Measurements from ENCODE around the gene HOXC5. TPM values are rescaled to one million over a fixed set of nuclear protein-coding genes. Genes with fewer than 3 reads are reported as not detected.

HOXC5 gene
- total RNA-seq, 2 experiments from 2014 or later = not detected

- no peak overlapping the region for H3K27ac ChIP-seq (ENCODE audit: low read depth, low read length, poor library complexity, severe bottlenecking)
- intact Hi-C loops (cut with micrococcal nuclease; ENCODE audit: unreplicated experiment) = no loop called here
- no peak overlapping the region for H3K4me2 ChIP-seq (ENCODE audit: low read length)
- H4K20me1 ChIP-seq (ENCODE audit: insufficient read depth, low read length) = no peaks in the 10 kb centered on the region; the same call in 1 of the 2 replicates
- no TSS peak for BruUV-seq (replicated peaks)
- no peak overlapping the region for H2AFZ ChIP-seq (ENCODE audit: low read length)
- no peaks in the 10 kb centered on the region for H3K79me2 ChIP-seq (ENCODE audit: insufficient read depth, low read depth, low read length)
- no peak for DNase-seq (ENCODE audit: low spot score)
- ChIA-PET CTCF (ENCODE audit: unreplicated experiment) (no interaction called here), POLR2A (no interaction called here)
- no peaks in the 10 kb centered on the region for H3K36me3 ChIP-seq (ENCODE audit: insufficient read depth, low read length)
- TF ChIP-seq CTCF (conservative IDR thresholded peaks at IDR 0.05; ENCODE audit: low read length) (no peak), EZH2phosphoT487 (IDR thresholded peaks at IDR 0.05; ENCODE audit: borderline replicate concordance, low read depth, low read length) (peak; percentile 24; the same call in 1 of the 2 replicates)
- no peak overlapping the region for H3K4me3 ChIP-seq (ENCODE audit: low read depth, low read length, poor library complexity, severe bottlenecking)
- H3K4me1 ChIP-seq (ENCODE audit: insufficient read depth, low read length, poor library complexity, severe bottlenecking) = peaks cover 5% of the 10 kb centered on the region
- no peaks in the 10 kb centered on the region for H3K9me3 ChIP-seq (ENCODE audit: low read length)
- no peaks in the 10 kb centered on the region for H3K9me2 ChIP-seq (ENCODE audit: insufficient read depth, low read length)
Measured at GRCh38 chr12:53998110-53998899, 34.5 kb upstream of the HOXC5 start.

DNA sequence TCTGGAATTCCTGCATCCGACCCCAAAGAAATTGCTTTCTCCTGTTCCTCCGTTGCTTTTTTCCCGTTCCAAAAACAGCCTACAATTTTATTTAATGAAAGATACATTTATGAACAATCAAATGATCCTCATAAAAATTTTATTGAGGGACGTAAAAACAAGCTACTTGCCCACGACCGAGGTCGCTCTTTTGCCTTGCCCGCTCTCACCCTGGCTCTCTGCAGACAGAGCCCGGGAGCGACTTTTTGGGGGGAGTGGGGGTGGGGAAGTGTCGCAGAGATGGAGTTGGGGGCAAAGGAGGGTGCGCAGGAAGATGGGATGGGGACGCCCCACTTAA lies 34.0 kb upstream of the HOXC5 start:
- H3K9me2 ChIP-seq (ENCODE audit: insufficient read depth, low read length) = no peaks in the 10 kb centered on the region
- no peak overlapping the region for H3K4me3 ChIP-seq (ENCODE audit: low read depth, low read length, poor library complexity, severe bottlenecking)
- no peak overlapping the region for H3K4me2 ChIP-seq (ENCODE audit: low read length)
- CTCF ChIA-PET (ENCODE audit: unreplicated experiment) = no interaction called here
- no TSS peak for BruUV-seq (replicated peaks)
- TF ChIP-seq CTCF (conservative IDR thresholded peaks at IDR 0.05; ENCODE audit: low read length) (no peak), EZH2phosphoT487 (IDR thresholded peaks at IDR 0.05; ENCODE audit: borderline replicate concordance, low read depth, low read length) (no peak)
- no peak for DNase-seq (ENCODE audit: low spot score)
- POLR2A ChIA-PET = no interaction called here
- no peaks in the 10 kb centered on the region for H3K36me3 ChIP-seq (ENCODE audit: insufficient read depth, low read length)
- H3K9me3 ChIP-seq (ENCODE audit: low read length) = no peaks in the 10 kb centered on the region
- H2AFZ ChIP-seq (ENCODE audit: low read length) = no peak overlapping the region
- no peaks in the 10 kb centered on the region; the same call in 1 of the 2 replicates for H4K20me1 ChIP-seq (ENCODE audit: insufficient read depth, low read length)
- no peaks in the 10 kb centered on the region for H3K79me2 ChIP-seq (ENCODE audit: insufficient read depth, low read depth, low read length)
- intact Hi-C loops (cut with micrococcal nuclease; ENCODE audit: unreplicated experiment) = no loop called here
- no peak overlapping the region for H3K27ac ChIP-seq (ENCODE audit: low read depth, low read length, poor library complexity, severe bottlenecking)
- peaks cover 5% of the 10 kb centered on the region for H3K4me1 ChIP-seq (ENCODE audit: insufficient read depth, low read length, poor library complexity, severe bottlenecking)

DNA sequence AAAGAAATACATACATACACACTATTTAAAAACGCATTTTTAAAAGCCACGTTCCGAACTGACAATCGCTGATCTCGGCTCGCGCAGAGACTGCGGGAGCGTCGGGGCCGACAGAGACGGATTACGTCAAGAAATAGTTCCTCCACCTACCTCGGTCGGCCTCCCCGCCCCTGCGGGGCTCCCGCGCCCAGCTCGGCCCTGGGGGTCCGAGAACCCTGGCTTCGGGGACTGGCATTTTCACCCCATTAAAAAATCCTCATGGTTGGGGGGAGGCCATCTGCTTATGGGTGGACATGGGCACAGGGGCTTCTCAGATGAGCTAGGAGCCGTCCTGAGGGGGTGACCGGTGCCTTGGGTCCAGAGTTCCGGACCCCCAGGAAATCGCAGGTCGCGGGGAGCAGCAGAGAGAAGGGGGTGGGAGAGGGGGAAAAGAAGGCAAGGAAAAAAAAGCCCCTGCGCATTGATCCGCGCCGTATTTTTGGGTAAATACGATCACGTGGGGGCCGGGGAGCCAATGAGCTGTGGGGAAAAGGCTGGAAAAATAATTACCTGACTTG lies 33.2 kb upstream of the HOXC5 start:
- H3K4me1 ChIP-seq (ENCODE audit: insufficient read depth, low read length, poor library complexity, severe bottlenecking) = peaks cover 9% of the 10 kb centered on the region
- intact Hi-C loops (cut with micrococcal nuclease; ENCODE audit: unreplicated experiment) = no loop called here
- H3K36me3 ChIP-seq (ENCODE audit: insufficient read depth, low read length) = no peaks in the 10 kb centered on the region
- H3K4me3 ChIP-seq (ENCODE audit: low read depth, low read length, poor library complexity, severe bottlenecking) = no peak overlapping the region
- no peak for DNase-seq (ENCODE audit: low spot score)
- H3K79me2 ChIP-seq (ENCODE audit: insufficient read depth, low read depth, low read length) = no peaks in the 10 kb centered on the region
- BruUV-seq (replicated peaks) = no TSS peak
- 0 out of 2 replicates have a peak, but pooled peaks have one; percentile 34 for TF ChIP-seq EZH2phosphoT487 (IDR thresholded peaks at IDR 0.05; ENCODE audit: borderline replicate concordance, low read depth, low read length)
- no peak for TF ChIP-seq CTCF (conservative IDR thresholded peaks at IDR 0.05; ENCODE audit: low read length)
- POLR2A ChIA-PET = interaction anchor here (0.7 kb wide), 2 partner anchors 9 to 179 kb away, joined by 3 to 5 read pairs; no protein-coding TSS in a partner anchor
- no peak overlapping the region for H3K27ac ChIP-seq (ENCODE audit: low read depth, low read length, poor library complexity, severe bottlenecking)
- H2AFZ ChIP-seq (ENCODE audit: low read length) = no peak overlapping the region
- CTCF ChIA-PET (ENCODE audit: unreplicated experiment) = no interaction called here
- no peaks in the 10 kb centered on the region; the same call in 1 of the 2 replicates for H4K20me1 ChIP-seq (ENCODE audit: insufficient read depth, low read length)
- no peaks in the 10 kb centered on the region for H3K9me3 ChIP-seq (ENCODE audit: low read length)
- no peak overlapping the region for H3K4me2 ChIP-seq (ENCODE audit: low read length)
- no peaks in the 10 kb centered on the region for H3K9me2 ChIP-seq (ENCODE audit: insufficient read depth, low read length)

Data from OCI-LY7 (cell line).